ENCODE measurements around the gene SFXN5. TPM values are rescaled to one million over a fixed set of nuclear protein-coding genes. Genes with fewer than 3 reads are reported as not detected.

The SFXN5 gene
- total RNA-seq, 1 donor from 2014 or later: 7.6 TPM

GRCh38 chr2:72951303-72952095 lies 120.0 kb downstream of the SFXN5 start:
- no peak overlapping the region for H3K4me3 ChIP-seq (ENCODE audit: low read depth, low read length)
- DNase-seq (ENCODE audit: low read depth): no peak
- no peaks in the 10 kb centered on the region for H3K27me3 ChIP-seq (ENCODE audit: control insufficient read depth, insufficient read depth, low read length)
- TF ChIP-seq CTCF (IDR thresholded peaks at IDR 0.05; ENCODE audit: insufficient read depth, low read length, poor library complexity, severe bottlenecking): no peak
- no peaks in the 10 kb centered on the region for H3K36me3 ChIP-seq (ENCODE audit: control insufficient read depth, insufficient read depth, low read length)

GRCh38 chr2:72950558-72951255 lies 120.8 kb downstream of the SFXN5 start:
- Histone ChIP-seq H3K36me3 (ENCODE audit: control insufficient read depth, insufficient read depth, low read length) (no peaks in the 10 kb centered on the region), H3K4me3 (ENCODE audit: low read depth, low read length) (no peak overlapping the region)
- no peak for DNase-seq (ENCODE audit: low read depth)

GRCh38 chr2:72949642-72950041 lies 121.9 kb downstream of the SFXN5 start:
- no peaks in the 10 kb centered on the region for H3K36me3 ChIP-seq (ENCODE audit: control insufficient read depth, insufficient read depth, low read length)
- no peak for DNase-seq (ENCODE audit: low read depth)
- TF ChIP-seq CTCF (IDR thresholded peaks at IDR 0.05; ENCODE audit: insufficient read depth, low read length, poor library complexity, severe bottlenecking): no peak
- H3K4me3 ChIP-seq (ENCODE audit: low read depth, low read length): no peak overlapping the region
- H3K27me3 ChIP-seq (ENCODE audit: control insufficient read depth, insufficient read depth, low read length): no peaks in the 10 kb centered on the region

More at GRCh38 chr2:72950558-72951255, 120.8 kb downstream of the SFXN5 start:
- no peaks in the 10 kb centered on the region for H3K27me3 ChIP-seq (ENCODE audit: control insufficient read depth, insufficient read depth, low read length)
- TF ChIP-seq CTCF (IDR thresholded peaks at IDR 0.05; ENCODE audit: insufficient read depth, low read length, poor library complexity, severe bottlenecking): no peak

GRCh38 chr2:72949045-72949444 lies 122.5 kb downstream of the SFXN5 start:
- H3K27me3 ChIP-seq (ENCODE audit: control insufficient read depth, insufficient read depth, low read length): no peaks in the 10 kb centered on the region
- no peaks in the 10 kb centered on the region for H3K36me3 ChIP-seq (ENCODE audit: control insufficient read depth, insufficient read depth, low read length)
- H3K4me3 ChIP-seq (ENCODE audit: low read depth, low read length): no peak overlapping the region
- DNase-seq (ENCODE audit: low read depth): no peak
- no peak for TF ChIP-seq CTCF (IDR thresholded peaks at IDR 0.05; ENCODE audit: insufficient read depth, low read length, poor library complexity, severe bottlenecking)

GRCh38 chr2:72947952-72948830 lies 123.3 kb downstream of the SFXN5 start:
- TF ChIP-seq CTCF (IDR thresholded peaks at IDR 0.05; ENCODE audit: insufficient read depth, low read length, poor library complexity, severe bottlenecking): no peak
- Histone ChIP-seq H3K4me3 (ENCODE audit: low read depth, low read length) (no peak overlapping the region), H3K36me3 (ENCODE audit: control insufficient read depth, insufficient read depth, low read length) (no peaks in the 10 kb centered on the region), H3K27me3 (ENCODE audit: control insufficient read depth, insufficient read depth, low read length) (no peaks in the 10 kb centered on the region)
- DNase-seq (ENCODE audit: low read depth): no peak
